Prostate gland (tissue), 2 donors: ENCODE results near the gene PDE11A.

ENCODE experiments used
- POLR2A ChIP-seq: fragments of 450-650 bp; IDR thresholded peaks from one replicate; pipeline ENCODE4 v1.6.1; 2016; ENCODE audit warnings: antibody characterized with exemption, mild to moderate bottlenecking
- POLR2AphosphoS5 ChIP-seq: sonication (generic); formaldehyde crosslinking; IDR thresholded peaks from one replicate; pipeline ENCODE4 v1.6.1; 2017; ENCODE audit warnings: antibody characterized with exemption
- TF ChIP-seq, protein P1 (sequence below), 4 experiments: fragments of 200-600 bp in 2 of 4; fragments of 450-650 bp in 2 of 4; sonication (generic) in 2 of 4; IDR thresholded peaks; 1 replicate in 3 of 4; 2 replicates in 1 of 4; pipeline ENCODE4 v1.5.1; 2016 to 2019; ENCODE audit warnings: antibody characterized with exemption in 4 of 4, mild to moderate bottlenecking in 2 of 4, moderate library complexity in 2 of 4

DNA sequence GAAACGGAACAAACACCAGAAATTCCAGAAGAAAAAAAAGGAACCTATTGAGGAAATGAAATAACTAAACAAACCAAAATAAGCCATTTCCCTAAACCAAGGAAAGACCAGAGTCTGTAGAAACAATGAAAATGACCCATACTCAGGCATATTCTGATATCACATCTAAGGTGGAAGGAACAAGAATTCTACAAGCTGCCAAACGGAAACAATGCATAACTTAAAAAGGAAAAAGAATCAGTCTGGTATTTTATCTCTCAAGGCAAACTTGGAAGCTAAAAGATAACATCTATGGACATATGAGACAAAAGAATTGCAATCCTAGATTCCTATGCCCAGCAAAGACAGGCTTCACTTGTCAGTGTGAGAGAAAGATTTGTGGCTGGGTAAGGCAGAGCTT is 326.2 kb downstream of the PDE11A start:
- TF ChIP-seq, protein P1, sequence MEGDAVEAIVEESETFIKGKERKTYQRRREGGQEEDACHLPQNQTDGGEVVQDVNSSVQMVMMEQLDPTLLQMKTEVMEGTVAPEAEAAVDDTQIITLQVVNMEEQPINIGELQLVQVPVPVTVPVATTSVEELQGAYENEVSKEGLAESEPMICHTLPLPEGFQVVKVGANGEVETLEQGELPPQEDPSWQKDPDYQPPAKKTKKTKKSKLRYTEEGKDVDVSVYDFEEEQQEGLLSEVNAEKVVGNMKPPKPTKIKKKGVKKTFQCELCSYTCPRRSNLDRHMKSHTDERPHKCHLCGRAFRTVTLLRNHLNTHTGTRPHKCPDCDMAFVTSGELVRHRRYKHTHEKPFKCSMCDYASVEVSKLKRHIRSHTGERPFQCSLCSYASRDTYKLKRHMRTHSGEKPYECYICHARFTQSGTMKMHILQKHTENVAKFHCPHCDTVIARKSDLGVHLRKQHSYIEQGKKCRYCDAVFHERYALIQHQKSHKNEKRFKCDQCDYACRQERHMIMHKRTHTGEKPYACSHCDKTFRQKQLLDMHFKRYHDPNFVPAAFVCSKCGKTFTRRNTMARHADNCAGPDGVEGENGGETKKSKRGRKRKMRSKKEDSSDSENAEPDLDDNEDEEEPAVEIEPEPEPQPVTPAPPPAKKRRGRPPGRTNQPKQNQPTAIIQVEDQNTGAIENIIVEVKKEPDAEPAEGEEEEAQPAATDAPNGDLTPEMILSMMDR (IDR thresholded peaks at IDR 0.05) = no peak
- no peak for TF ChIP-seq POLR2A
- no peak for TF ChIP-seq POLR2AphosphoS5
